ENCODE results near the gene NSMCE3. TPM values are rescaled to one million over a fixed set of nuclear protein-coding genes. Genes with fewer than 3 reads are reported as not detected.

NSMCE3 gene
- 9.7 and 11.0 TPM in 2 replicates for total RNA-seq (2014; rRNA removed; shearing (Covaris generic))
- 10.0 and 10.5 TPM in 2 replicates for polyA plus RNA-seq (2016; fragmentation: Nextera tagmentation; extraction: Ambion mirVana)
- long read RNA-seq, full-length matches to known transcripts: 26 of 26 reads
- long read RNA-seq, partial matches to known transcripts: 0 of 26 reads
- long read RNA-seq, other reads (novel, unspliced or antisense): 0 of 26 reads

GRCh38 chr15:29269485-29270168 is at the start of gene NSMCE3:
NSMCE3 (minus strand) TSS chr15:29269822; CDS start chr15:29269705, 117 bp downstream.
- H3K4me1 ChIP-seq (ENCODE audit: insufficient read depth): peaks cover 30% of the 10 kb centered on the region
- DNase-seq (ENCODE audit: low spot score) (peak; percentile 92), ATAC-seq (peak; percentile 93)
- no peaks in the 10 kb centered on the region for H3F3A ChIP-seq (replicated peaks; ENCODE audit: low read depth)
- Mint-ChIP-seq H3K9me3 (no peaks in the 10 kb centered on the region), H3K27me3 (ENCODE audit: insufficient read depth, low read depth, poor library complexity) (peaks cover 9% of the 10 kb centered on the region), H3K4me3 (peak within 1 kb of the TSS; percentile 99), H3K36me3 (ENCODE audit: low read depth) (no peaks in the 10 kb centered on the region), H3K27ac (peak within 1 kb of the TSS; percentile 97), H3K4me1 (peaks cover 28% of the 10 kb centered on the region)
- peak within 1 kb of the TSS; percentile 91 for H3K4me2 ChIP-seq
- H3K27ac ChIP-seq (ENCODE audit: low read depth): peak within 1 kb of the TSS; percentile 74
- H2AFZ ChIP-seq: peak within 1 kb of the TSS; percentile 97
- no peaks in the 10 kb centered on the region for H3K9me2 ChIP-seq (ENCODE audit: insufficient read depth)
- peaks cover 3% of the 10 kb centered on the region; the same call in 1 of the 2 replicates for H4K20me1 ChIP-seq (replicated peaks; ENCODE audit: insufficient read depth)
- no peaks in the 10 kb centered on the region for H3K27me3 ChIP-seq (ENCODE audit: insufficient read depth)
- TF ChIP-seq POLR2AphosphoS5 (IDR thresholded peaks at IDR 0.05; ENCODE audit: low read depth) (peak; percentile 84), JUNB (IDR thresholded peaks at IDR 0.05; ENCODE audit: unreplicated experiment) (no peak), EZH2phosphoT487 (IDR thresholded peaks at IDR 0.05; ENCODE audit: unreplicated experiment) (no peak), EZH2 (IDR thresholded peaks at IDR 0.05; ENCODE audit: low read depth, unreplicated experiment) (no peak), ZNF114 (CRISPR knock-in tag; IDR thresholded peaks at IDR 0.05) (no peak), CREB1 (CRISPR knock-in tag; IDR thresholded peaks at IDR 0.05; ENCODE audit: low read depth) (peak; percentile 94)
- H3K36me3 ChIP-seq (ENCODE audit: insufficient read depth): no peaks in the 10 kb centered on the region
- peak within 1 kb of the TSS; percentile 89 for H3K4me3 ChIP-seq
- peaks cover 31% of the 10 kb centered on the region for H3K79me2 ChIP-seq (replicated peaks; ENCODE audit: insufficient read depth)

- Histone ChIP-seq H3K79me2 (replicated peaks; ENCODE audit: insufficient read depth) (no peaks in the 10 kb centered on the region), H3K4me2 (no peak overlapping the region), H3K27ac (ENCODE audit: low read depth) (no peak overlapping the region), H3K36me3 (ENCODE audit: insufficient read depth) (no peaks in the 10 kb centered on the region), H3K9me2 (ENCODE audit: insufficient read depth) (peaks cover 3% of the 10 kb centered on the region; the same call in 1 of the 2 replicates), H3F3A (replicated peaks; ENCODE audit: low read depth) (no peaks in the 10 kb centered on the region), H3K4me3 (no peak overlapping the region), H2AFZ (no peak overlapping the region), H3K27me3 (ENCODE audit: insufficient read depth) (no peaks in the 10 kb centered on the region), H4K20me1 (replicated peaks; ENCODE audit: insufficient read depth) (no peaks in the 10 kb centered on the region), H3K4me1 (ENCODE audit: insufficient read depth) (peaks cover 16% of the 10 kb centered on the region)
- Mint-ChIP-seq H3K27me3 (ENCODE audit: insufficient read depth, low read depth, poor library complexity) (no peaks in the 10 kb centered on the region), H3K27ac (no peak overlapping the region), H3K4me1 (peaks cover 23% of the 10 kb centered on the region), H3K4me3 (no peak overlapping the region), H3K36me3 (ENCODE audit: low read depth) (no peaks in the 10 kb centered on the region; the same call in 2 of the 3 replicates), H3K9me3 (no peaks in the 10 kb centered on the region)
- no peak for ATAC-seq
- no peak for DNase-seq (ENCODE audit: low spot score)
- no peak for TF ChIP-seq ZNF462 (CRISPR knock-in tag; IDR thresholded peaks at IDR 0.05)
- TF ChIP-seq ETS1 (IDR thresholded peaks at IDR 0.05): no peak
- no peak for TF ChIP-seq POLR2AphosphoS5 (IDR thresholded peaks at IDR 0.05; ENCODE audit: low read depth)
- no peak for TF ChIP-seq CREB1 (CRISPR knock-in tag; IDR thresholded peaks at IDR 0.05; ENCODE audit: low read depth)
- no peak for TF ChIP-seq REST (IDR thresholded peaks at IDR 0.05; ENCODE audit: unreplicated experiment)
- no peak for TF ChIP-seq NANOG (IDR thresholded peaks at IDR 0.05; ENCODE audit: borderline replicate concordance)
Observed at GRCh38 chr15:29316422-29316821, 46.8 kb upstream of the NSMCE3 start.

Measured in GM23338 (cell line).